Stimulated activated CD8-positive, alpha-beta memory T cell treated with anti-CD3 and anti-CD28 coated beads, Interleukin-12 subunit alpha, Interleukin-12 subunit beta, amount 100 ng/mL, for 1 hour (primary cell): ENCODE results near the gene MYO7A.

Experiments used
- DNase-seq: peaks from one replicate; pipeline ENCODE4 v3.0.0-alpha.2; 2020; ENCODE audit warnings: low read depth

The MYO7A gene

DNA sequence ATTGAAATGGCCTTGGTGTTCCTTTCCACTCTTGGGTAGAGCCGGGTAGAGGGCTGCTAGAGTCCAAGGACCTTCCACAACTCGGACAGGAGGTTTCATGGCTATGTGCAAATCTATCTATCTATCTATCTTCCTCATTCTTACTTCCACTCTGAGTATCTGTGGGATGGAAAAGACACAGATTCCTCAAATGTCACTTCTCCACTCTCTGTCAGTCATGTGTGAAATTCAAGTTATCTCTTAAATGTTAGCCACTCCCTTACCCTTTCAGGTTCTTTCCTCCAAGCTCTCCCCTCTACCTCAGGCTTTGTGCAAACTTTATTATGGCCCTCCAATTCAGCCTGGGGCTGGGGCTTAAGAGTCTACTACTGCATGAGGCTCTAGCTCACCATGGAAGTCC lies 89.1 kb downstream of the MYO7A start:
- no peak for DNase-seq

DNA sequence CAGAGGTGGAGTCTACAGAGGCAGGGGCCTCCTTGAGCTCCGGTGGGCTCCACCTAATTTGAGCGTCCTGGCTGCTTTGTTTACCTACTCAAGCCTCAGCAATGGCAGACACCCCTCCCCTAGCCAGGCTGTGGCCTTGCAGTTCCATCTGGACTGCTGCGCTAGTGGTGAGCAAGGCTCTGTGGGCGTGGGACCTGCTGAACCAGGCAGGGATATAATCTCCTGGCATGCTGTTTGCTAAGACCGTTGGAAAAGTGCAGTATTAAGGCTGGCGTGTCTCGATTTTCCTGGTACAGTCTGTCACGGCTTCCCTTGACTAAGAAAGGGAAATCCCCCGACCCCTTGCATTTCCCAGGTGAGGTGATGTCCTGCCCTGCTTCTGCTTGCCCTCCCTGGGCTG lies 95.8 kb downstream of the MYO7A start:
- no peak for DNase-seq

DNA sequence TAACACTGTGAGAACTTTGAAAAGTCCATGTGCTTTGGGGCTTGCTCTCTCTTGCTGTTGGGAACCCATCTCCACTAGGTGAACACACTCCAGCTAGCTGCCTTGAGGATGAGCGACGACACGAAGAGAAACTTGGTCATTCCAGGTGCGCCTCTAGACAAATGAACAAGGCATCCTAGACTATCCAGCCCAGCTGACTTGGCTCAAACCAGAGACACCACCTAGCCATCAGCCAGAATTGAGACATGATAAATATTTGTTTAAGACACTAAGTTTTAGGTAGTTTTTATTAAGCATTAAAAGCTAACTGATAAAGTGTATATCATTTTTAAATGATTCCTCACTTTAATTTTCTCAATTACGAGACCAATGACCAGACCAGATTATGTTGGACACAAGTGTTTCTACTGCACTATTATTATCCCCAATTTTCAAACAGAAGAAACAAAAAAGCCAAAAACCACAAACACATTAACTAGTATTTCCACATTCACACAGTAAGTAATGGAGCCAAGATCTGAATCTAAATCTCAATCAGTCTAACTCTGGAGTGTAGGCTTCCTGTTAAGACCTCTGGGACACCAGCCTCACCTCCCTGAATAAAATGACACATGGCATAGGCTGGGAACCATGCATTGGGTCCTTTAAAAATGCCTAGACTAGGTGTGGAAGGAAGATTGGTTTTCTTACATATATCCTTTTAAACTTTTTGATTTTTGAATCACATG lies 103.0 kb downstream of the MYO7A start:
- no peak for DNase-seq

DNA sequence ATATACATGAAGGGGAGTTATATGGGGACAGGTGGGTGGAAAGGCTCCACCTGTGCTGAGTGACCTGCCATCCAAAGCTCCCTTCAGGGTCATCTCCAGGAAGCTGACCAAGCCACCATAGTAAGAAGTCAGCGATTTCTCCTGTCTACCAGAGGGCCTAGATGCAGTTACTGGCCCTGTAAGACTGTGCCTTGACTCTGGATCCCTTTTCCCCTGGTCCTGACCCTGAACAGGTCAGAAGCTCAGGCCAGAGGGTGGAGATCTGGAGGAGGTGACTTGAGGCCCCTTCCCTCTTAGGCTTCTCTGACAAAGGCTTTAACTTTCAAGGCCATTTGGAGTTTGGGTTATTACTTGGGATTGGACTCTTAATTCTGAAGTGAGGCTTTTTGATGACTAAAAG lies 103.8 kb downstream of the MYO7A start:
- no peak for DNase-seq

DNA sequence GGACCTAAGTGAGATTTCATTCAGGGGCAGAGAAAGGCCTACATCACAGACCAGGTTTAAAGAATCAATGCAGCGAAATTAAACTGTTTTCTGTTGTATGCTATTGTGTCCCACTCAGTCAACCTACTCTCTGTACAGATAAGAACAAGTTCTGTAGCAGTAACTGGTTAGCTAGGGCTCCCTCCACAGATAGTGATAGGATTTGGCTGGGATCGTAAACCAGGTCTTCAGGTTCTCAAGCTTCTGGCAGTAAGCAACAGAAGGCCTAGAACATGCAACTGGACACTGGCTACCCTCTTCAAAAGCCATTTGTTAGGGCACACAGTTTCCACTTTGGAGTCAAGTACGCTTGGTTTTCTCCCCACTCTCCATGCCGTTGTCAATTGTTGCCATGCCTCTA lies 104.2 kb downstream of the MYO7A start:
- DNase-seq = no peak

DNA sequence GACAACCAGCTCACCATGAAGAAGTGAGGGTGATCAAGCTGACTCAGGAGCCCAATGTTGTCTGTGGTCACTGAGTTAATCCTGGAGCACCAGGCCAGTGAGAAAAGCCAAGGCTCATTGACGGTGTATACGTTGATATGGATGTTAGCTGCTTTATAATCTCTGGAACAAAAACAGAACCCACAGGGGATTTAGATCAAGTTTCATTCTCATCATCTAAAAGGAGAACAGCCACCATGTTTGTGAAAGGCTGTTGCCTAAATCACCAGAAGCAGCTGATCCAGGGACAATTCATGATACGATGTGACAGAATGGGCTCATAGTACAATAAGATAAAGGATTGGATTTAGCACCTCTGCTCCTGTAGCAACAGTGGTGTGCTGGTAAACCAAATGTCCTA lies 105.0 kb downstream of the MYO7A start:
- no peak for DNase-seq

DNA sequence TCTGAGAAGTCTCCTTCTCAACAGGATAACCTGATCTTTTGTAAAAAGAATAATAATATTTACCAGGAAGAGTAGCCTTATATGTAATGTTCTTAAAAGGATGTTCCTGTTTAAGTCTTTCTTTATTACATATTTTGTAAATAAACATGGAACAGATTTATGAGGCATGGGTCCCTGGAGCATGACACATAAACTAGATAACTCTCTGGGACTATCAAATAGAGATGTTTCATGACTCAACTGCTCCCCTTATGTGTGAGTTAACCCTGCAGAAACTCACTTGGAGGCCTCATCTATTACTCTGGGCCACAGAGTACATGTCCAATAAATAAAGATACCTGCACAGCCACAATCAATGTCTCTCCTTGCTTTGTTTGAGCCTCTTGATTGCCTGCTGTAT lies 108.9 kb downstream of the MYO7A start:
- DNase-seq = no peak

DNA sequence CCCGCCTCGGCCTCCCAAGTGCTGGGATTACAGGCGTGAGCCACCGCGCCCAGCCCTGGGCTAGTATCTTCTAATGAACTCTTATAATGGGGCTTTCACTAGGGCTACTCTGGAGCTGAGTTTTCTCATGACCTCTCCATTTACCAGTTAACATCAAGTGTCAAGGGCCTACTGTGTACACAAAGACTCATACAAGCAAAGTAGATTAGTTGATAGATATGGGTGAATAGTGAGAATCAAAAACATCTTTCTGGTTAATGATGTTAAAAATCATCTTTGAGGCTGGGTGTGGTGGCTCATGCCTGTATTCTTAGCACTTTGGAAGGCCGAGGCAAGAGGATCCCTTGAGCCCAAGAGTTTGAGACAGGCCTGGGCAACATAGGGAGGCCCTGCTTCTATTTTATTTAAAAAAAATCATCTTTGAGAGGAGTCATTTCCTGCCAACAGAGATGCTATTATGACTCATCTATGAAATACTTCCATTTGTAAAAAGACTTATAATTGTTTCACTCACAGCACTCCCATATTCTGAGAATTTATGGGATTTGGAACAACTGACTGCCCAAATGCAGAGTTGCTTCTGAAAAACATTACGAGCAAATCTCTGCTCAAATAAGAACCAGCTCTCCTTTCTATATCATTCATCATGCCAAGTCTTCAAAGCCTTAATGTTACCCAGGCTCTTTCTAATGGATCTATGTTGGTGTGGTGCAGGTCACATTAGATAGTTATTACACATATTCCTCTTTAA lies 116.4 kb downstream of the MYO7A start:
- DNase-seq = no peak

DNA sequence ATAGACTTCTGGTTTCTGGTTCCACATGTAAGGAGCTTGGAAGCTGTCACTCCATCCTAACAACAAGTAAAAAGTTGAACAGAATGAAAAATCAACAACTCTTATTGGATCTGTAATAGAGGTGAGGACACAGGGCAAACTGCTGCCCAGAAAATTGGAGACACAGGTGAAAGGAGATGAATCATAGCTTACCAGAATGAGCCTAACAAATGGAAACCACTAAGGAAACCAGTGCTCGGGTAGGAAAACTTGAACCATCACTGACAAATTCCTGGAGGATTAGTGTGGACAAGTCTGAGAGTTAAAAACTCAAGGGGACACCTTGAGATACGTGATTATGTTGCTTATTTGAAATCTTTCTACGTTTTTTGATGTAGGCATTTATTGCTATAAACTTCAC lies 121.4 kb downstream of the MYO7A start:
- no peak for DNase-seq

DNA sequence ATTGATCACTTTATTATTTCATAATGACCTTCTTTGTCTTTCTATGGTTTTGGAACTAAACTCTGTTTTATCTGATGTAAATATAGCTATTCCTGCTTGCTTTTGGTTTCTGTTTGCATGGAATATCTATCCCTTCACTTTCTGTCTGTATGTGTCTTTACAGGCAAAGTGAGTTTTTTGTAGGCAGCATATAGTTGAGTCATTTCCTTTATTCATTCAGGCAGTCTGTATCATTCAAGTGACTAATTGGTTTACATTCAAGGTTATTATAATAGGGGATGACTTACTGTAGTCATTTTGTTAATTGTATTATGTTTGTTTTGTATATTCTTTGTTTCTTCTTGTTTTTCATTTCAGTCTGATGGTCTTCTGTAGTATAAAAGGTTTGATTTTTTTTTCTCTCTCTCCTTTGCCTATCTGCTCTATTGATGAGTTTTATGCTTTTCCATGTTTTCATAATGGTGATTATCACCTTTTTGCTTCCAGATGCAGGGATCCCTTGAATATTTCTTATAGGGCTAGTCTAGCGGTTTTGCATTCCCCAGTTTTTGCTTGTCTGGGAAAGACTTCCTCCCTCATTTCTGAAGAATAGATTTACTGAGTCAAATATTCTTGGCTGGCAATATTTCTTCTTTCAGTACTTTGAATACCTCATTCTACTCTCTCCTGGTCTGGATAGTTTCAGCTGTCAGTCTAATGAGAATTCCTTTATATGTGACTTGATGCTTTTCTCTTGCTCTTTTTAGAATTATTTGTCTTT lies 123.0 kb downstream of the MYO7A start:
- no peak for DNase-seq

DNA sequence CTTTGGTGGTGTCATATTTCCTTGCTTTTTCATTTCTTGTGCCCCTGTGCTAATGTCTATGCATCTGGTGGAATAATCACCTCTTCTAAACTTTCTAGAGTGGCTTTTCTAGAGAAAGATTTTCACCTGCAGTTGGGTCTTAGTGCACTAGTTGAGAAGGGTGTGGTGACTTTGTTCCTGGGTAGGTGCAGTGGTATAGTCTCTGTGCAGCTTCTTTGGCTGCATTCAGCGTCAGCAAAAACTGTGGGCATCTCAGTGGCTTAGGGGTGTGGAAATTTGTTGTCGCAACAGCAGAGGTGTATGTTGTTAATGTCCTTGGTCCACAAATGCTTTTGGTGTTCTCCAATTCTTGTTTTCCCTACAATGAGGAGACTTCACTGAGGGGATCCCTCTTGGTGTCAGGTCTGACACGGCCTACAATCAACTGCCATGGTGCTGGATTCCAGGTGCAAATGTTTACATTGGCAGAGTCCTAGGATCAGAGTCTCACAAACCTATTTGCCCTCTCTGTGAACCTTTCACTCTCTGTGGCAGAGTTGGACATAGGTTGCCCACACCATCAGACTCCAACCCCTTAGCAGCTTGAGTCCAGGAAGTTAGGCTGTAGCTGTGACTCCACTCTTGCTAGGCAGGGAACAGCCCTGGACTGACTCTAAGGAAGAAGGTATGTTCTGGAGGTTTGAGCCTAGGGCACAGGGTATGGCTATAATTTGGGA lies 124.7 kb downstream of the MYO7A start:
- DNase-seq = no peak

DNA sequence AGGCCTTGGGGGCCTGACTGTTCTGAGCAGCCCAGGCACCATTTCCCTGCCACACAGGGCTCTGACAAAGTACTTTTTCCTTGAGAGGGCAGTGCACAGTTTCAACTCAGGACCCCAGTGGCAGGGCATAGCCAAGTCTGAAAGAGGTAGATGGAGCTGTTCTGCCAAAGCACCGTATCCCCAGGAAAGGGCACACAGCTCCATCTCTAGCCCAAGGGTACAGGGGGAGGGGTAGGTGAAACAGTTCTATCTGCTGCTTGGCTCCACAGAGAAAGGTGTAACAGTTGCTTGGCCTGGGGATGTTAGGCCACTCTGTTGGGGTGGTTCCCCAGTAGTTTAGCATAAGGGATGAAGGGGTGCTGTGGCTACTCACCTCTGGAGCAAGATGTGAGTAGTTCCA lies 125.6 kb downstream of the MYO7A start:
- DNase-seq = no peak

DNA sequence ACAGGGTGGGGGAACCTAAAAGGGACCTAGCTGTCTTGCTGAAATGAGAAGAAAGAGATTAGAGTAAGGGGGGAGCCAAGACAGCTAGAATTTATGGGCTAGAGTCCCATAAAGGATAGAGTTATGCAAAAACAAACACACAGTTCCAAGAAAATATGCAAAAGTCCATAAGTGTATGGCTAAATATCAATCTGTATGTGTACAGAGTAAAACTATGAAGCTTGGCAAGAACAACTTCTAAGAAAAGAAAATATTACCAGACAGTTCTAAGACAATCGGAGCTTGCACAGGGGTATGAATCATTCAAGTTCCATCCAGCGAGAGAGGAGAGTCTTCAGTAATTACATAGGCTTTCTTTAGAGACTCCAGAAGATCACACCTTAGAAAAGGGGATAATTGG lies 131.6 kb downstream of the MYO7A start:
- no peak for DNase-seq

DNA sequence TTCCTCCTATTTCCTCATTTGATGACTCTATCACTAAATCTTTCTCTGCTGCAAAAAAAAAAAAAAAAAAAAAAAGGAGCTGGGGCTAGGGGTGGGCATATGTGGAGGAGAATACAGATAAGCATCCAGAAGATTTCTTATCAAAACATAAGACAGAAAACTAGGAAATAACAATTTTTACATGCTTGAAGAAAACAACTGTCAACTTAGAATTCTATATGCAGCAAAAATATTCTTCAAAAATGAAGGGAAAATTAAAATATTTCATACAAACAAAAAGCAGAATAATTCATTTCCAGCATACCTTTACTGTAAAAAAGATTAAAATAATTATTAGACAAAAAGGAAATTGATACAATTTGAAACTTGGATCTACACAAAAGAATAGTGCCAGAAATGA lies 134.8 kb downstream of the MYO7A start:
- no peak for DNase-seq
